Measurements from ENCODE around the gene RBM28.

Gene RBM28

GRCh38 chr7:128257458-128257857, 86.2 kb downstream of the RBM28 start:
- DNase-seq, result no peak

GRCh38 chr7:128255271-128255670, 88.4 kb downstream of the RBM28 start:
- DNase-seq, result no peak

- no peak for DNase-seq
Observed at GRCh38 chr7:128254470-128254869, 89.2 kb downstream of the RBM28 start.

- no peak for DNase-seq
Observed at GRCh38 chr7:128253701-128254100, 90.0 kb downstream of the RBM28 start.

- no peak for DNase-seq
Observed at GRCh38 chr7:128251337-128251736, 92.4 kb downstream of the RBM28 start.

Measured in NCI-H1048 (cell line).